ENCODE measurements around the gene DLG2.
"Not testable (repeated sequence)": the region's sequence is repeated elsewhere in the genome, so short reads cannot be mapped to it uniquely, and the experiment has no call there.

DLG2 gene

DNA sequence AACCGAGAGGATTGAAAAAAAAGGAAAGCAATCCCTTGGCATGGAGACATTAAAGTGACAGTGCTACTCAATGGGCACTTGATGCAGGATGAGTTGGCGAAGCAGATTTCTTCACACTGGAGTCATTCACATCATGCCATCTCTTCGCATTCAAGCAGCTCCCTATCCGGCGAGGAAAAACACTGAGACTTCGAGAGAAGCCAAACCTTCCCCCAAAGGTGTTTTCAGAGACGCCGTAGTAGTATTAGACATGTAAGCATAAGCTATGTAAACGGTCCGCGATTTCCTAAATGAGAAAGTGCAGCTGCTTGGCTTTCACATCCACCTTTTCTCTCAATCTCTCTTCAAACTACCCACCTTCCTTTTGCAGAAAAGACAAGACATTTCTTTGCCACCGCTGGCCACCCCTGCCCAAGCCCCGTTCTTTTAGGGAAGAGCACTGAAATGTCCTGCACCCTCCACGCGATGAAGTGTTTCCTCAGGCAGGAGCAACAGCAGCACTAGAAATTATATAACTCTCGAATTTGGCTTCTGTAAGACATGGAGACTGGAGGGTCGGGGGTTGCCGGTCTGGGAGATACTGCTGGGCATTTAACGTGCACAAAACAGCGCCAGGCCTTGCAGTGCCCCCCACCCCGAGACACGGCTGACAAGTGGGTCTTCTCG is at the start of gene DLG2:
Gene DLG2 (minus strand): TSS at position 13 of the 666 bp plus-strand sequence.
- H3K27me3 ChIP-seq (ENCODE audit: control insufficient read depth, insufficient read depth, low read length), result no peaks in the 10 kb centered on the region
- no peak for DNase-seq (ENCODE audit: low read depth, low spot score)
- no peaks in the 10 kb centered on the region for H3K36me3 ChIP-seq (ENCODE audit: control insufficient read depth, insufficient read depth, low read length)
- H3K9me3 ChIP-seq (ENCODE audit: control insufficient read depth, insufficient read depth, low read length), result no peaks in the 10 kb centered on the region
- no peaks in the 10 kb centered on the region for H3K4me1 ChIP-seq (ENCODE audit: control insufficient read depth, insufficient read depth, low read length)
- peak within 1 kb of the TSS; percentile 71 for H3K4me3 ChIP-seq (ENCODE audit: low read length)
- no CpG with 5 or more reads among the region's 23 CpGs for WGBS (ENCODE audit: insufficient coverage, insufficient read length)
- H3K27ac ChIP-seq (ENCODE audit: low read length), result no peak within 1 kb of the TSS

GRCh38 chr11:85673393-85673792 is 46.2 kb upstream of the DLG2 start:
- no CpG with 5 or more reads among the region's 3 CpGs for WGBS (ENCODE audit: insufficient coverage, insufficient read length)
- Histone ChIP-seq H3K4me1 (ENCODE audit: control insufficient read depth, insufficient read depth, low read length) (no peaks in the 10 kb centered on the region), H3K4me3 (ENCODE audit: low read length) (no peak overlapping the region), H3K27me3 (ENCODE audit: control insufficient read depth, insufficient read depth, low read length) (peaks cover 6% of the 10 kb centered on the region; the same call in 1 of the 2 replicates), H3K36me3 (ENCODE audit: control insufficient read depth, insufficient read depth, low read length) (no peaks in the 10 kb centered on the region), H3K9me3 (ENCODE audit: control insufficient read depth, insufficient read depth, low read length) (no peaks in the 10 kb centered on the region), H3K27ac (ENCODE audit: low read length) (no peak overlapping the region)
- no peak for DNase-seq (ENCODE audit: low read depth, low spot score)

- DNase-seq (ENCODE audit: low read depth, low spot score), result no peak
- no peak overlapping the region for H3K27ac ChIP-seq (ENCODE audit: low read length)
- no peaks in the 10 kb centered on the region for H3K36me3 ChIP-seq (ENCODE audit: control insufficient read depth, insufficient read depth, low read length)
- no peaks in the 10 kb centered on the region for H3K4me1 ChIP-seq (ENCODE audit: control insufficient read depth, insufficient read depth, low read length)
- WGBS (ENCODE audit: insufficient coverage, insufficient read length), result no CpG with 5 or more reads among the region's 8 CpGs
- H3K27me3 ChIP-seq (ENCODE audit: control insufficient read depth, insufficient read depth, low read length), result peaks cover 6% of the 10 kb centered on the region; the same call in 1 of the 2 replicates
- H3K9me3 ChIP-seq (ENCODE audit: control insufficient read depth, insufficient read depth, low read length), result no peaks in the 10 kb centered on the region
- H3K4me3 ChIP-seq (ENCODE audit: low read length), result no peak overlapping the region
Measured at GRCh38 chr11:85672105-85672902, 45.2 kb upstream of the DLG2 start.

- H3K9me3 ChIP-seq (ENCODE audit: control insufficient read depth, insufficient read depth, low read length); H3K4me1 ChIP-seq (ENCODE audit: control insufficient read depth, insufficient read depth, low read length); H3K27ac ChIP-seq (ENCODE audit: low read length); H3K4me3 ChIP-seq (ENCODE audit: low read length); H3K36me3 ChIP-seq (ENCODE audit: control insufficient read depth, insufficient read depth, low read length); H3K27me3 ChIP-seq (ENCODE audit: control insufficient read depth, insufficient read depth, low read length); DNase-seq (ENCODE audit: low read depth, low spot score): not testable (repeated sequence)
Measured at GRCh38 chr11:85670949-85671663, 44.0 kb upstream of the DLG2 start.

DNA sequence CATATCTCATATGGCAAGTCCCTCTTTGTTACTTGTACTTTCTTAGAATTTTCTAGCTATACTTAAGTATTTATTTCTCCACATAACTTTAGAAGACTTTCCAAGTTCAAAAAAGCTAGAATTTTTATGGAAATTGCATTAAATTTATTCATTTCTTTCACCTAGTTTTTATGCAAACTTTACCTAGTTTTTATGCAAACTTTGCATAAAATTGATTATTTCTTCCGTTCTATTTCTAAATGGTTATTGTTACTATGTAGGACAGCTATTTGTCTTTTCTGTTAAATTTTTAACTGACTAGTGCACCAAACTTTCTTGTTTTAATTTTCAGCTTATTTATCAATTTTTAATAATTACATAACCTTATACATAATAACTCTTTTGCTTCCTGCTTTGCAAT is 41.0 kb upstream of the DLG2 start:
- no peak for DNase-seq (ENCODE audit: low read depth, low spot score)
- no CpG with 5 or more reads among the region's 1 CpG for WGBS (ENCODE audit: insufficient coverage, insufficient read length)

DNA sequence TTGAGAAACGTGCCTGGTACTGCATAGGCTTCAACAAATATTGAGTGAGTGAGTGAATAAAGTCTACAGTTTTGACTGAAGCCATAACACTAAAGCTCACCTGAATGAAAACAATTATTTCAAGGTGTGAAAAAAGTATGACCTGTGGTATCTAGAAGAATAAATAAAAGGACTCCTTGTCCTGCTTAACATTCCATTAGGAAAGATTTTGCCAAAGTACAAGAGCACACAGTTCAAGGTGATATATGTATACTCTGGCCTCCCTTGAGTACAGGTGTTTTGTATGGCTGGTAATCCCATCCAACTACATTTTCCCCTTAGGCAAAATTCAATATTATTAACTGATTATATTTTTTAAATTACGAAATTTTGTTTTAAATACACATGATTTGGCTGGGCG is 39.5 kb upstream of the DLG2 start:
- no peak overlapping the region for H3K27ac ChIP-seq (ENCODE audit: low read length)
- DNase-seq (ENCODE audit: low read depth, low spot score), result no peak
- no peaks in the 10 kb centered on the region for H3K9me3 ChIP-seq (ENCODE audit: control insufficient read depth, insufficient read depth, low read length)
- H3K4me3 ChIP-seq (ENCODE audit: low read length), result no peak overlapping the region
- no peaks in the 10 kb centered on the region; the same call in 1 of the 2 replicates for H3K36me3 ChIP-seq (ENCODE audit: control insufficient read depth, insufficient read depth, low read length)
- WGBS (ENCODE audit: insufficient coverage, insufficient read length), result no CpG with 5 or more reads among the region's 3 CpGs
- H3K27me3 ChIP-seq (ENCODE audit: control insufficient read depth, insufficient read depth, low read length), result no peaks in the 10 kb centered on the region; the same call in 1 of the 2 replicates
- H3K4me1 ChIP-seq (ENCODE audit: control insufficient read depth, insufficient read depth, low read length), result no peaks in the 10 kb centered on the region

More for the DNA sequence above, 41.0 kb upstream of the DLG2 start:
- H3K4me1 ChIP-seq (ENCODE audit: control insufficient read depth, insufficient read depth, low read length), result no peaks in the 10 kb centered on the region
- H3K27ac ChIP-seq (ENCODE audit: low read length), result no peak overlapping the region
- no peaks in the 10 kb centered on the region for H3K9me3 ChIP-seq (ENCODE audit: control insufficient read depth, insufficient read depth, low read length)
- peaks cover 3% of the 10 kb centered on the region; the same call in 1 of the 2 replicates for H3K27me3 ChIP-seq (ENCODE audit: control insufficient read depth, insufficient read depth, low read length)
- no peak overlapping the region for H3K4me3 ChIP-seq (ENCODE audit: low read length)
- no peaks in the 10 kb centered on the region for H3K36me3 ChIP-seq (ENCODE audit: control insufficient read depth, insufficient read depth, low read length)

- Histone ChIP-seq H3K4me1 (ENCODE audit: control insufficient read depth, insufficient read depth, low read length) (no peaks in the 10 kb centered on the region), H3K27ac (ENCODE audit: low read length) (no peak overlapping the region), H3K27me3 (ENCODE audit: control insufficient read depth, insufficient read depth, low read length) (no peaks in the 10 kb centered on the region), H3K9me3 (ENCODE audit: control insufficient read depth, insufficient read depth, low read length) (no peaks in the 10 kb centered on the region), H3K36me3 (ENCODE audit: control insufficient read depth, insufficient read depth, low read length) (no peaks in the 10 kb centered on the region; the same call in 1 of the 2 replicates), H3K4me3 (ENCODE audit: low read length) (no peak overlapping the region)
- no CpG with 5 or more reads among the region's 5 CpGs for WGBS (ENCODE audit: insufficient coverage, insufficient read length)
- DNase-seq (ENCODE audit: low read depth, low spot score), result no peak
Measured at GRCh38 chr11:85665733-85666132, 38.6 kb upstream of the DLG2 start.

GRCh38 chr11:85664615-85665481 is 37.7 kb upstream of the DLG2 start, which contains the start of gene CREBZF:
Gene CREBZF (minus strand): TSS chr11:85665129. CDS start chr11:85664875, 254 bp downstream.
- WGBS (ENCODE audit: insufficient coverage, insufficient read length), result no CpG with 5 or more reads among the region's 67 CpGs
- no peaks in the 10 kb centered on the region for H3K9me3 ChIP-seq (ENCODE audit: control insufficient read depth, insufficient read depth, low read length)

GRCh38 chr11:85663753-85664614 is 36.8 kb upstream of the DLG2 start:
- WGBS (ENCODE audit: insufficient coverage, insufficient read length), result no CpG with 5 or more reads among the region's 73 CpGs
- DNase-seq (ENCODE audit: low read depth, low spot score), result no peak

More at GRCh38 chr11:85664615-85665481, 37.7 kb upstream of the DLG2 start, which contains the start of gene CREBZF:
- Histone ChIP-seq H3K27ac (ENCODE audit: low read length) (no peak within 1 kb of the TSS), H3K4me1 (ENCODE audit: control insufficient read depth, insufficient read depth, low read length) (no peaks in the 10 kb centered on the region), H3K4me3 (ENCODE audit: low read length) (peak within 1 kb of the TSS; percentile 99), H3K36me3 (ENCODE audit: control insufficient read depth, insufficient read depth, low read length) (no peaks in the 10 kb centered on the region; the same call in 1 of the 2 replicates), H3K27me3 (ENCODE audit: control insufficient read depth, insufficient read depth, low read length) (no peaks in the 10 kb centered on the region)
- DNase-seq (ENCODE audit: low read depth, low spot score), result peak; percentile 89

More at GRCh38 chr11:85663753-85664614, 36.8 kb upstream of the DLG2 start:
- no peaks in the 10 kb centered on the region for H3K27me3 ChIP-seq (ENCODE audit: control insufficient read depth, insufficient read depth, low read length)
- peak overlapping the region; percentile 99 for H3K4me3 ChIP-seq (ENCODE audit: low read length)
- H3K36me3 ChIP-seq (ENCODE audit: control insufficient read depth, insufficient read depth, low read length), result no peaks in the 10 kb centered on the region; the same call in 1 of the 2 replicates
- no peaks in the 10 kb centered on the region for H3K9me3 ChIP-seq (ENCODE audit: control insufficient read depth, insufficient read depth, low read length)
- H3K27ac ChIP-seq (ENCODE audit: low read length), result no peak overlapping the region
- H3K4me1 ChIP-seq (ENCODE audit: control insufficient read depth, insufficient read depth, low read length), result no peaks in the 10 kb centered on the region

Measured in iPS DF 6.9 (cell line).